IPS DF 6.9 (cell line): Measurements from ENCODE around the gene DEGS2.
A peak's percentile ranks its signal among the peaks of the same experiment; 100 is the strongest.

ENCODE experiments used
- DNase-seq: peaks from one replicate; pipeline ENCODE4 v3.0.0-alpha.2; 2013; ENCODE audit warnings: low read depth, low spot score
- H3K27ac ChIP-seq: one replicate; pipeline ENCODE4 v1.5.1; 2013; ENCODE audit warnings: low read length, control low read depth
- H3K27me3 ChIP-seq: 2 replicates; pipeline ENCODE4 v1.6.1; 2013; ENCODE audit warnings: mild to moderate bottlenecking, low read length; ENCODE audit not compliant: control insufficient read depth, insufficient read depth
- H3K36me3 ChIP-seq: 2 replicates; pipeline ENCODE4 v1.6.1; 2013; ENCODE audit warnings: low read length; ENCODE audit not compliant: control insufficient read depth, insufficient read depth
- H3K4me1 ChIP-seq: 2 replicates; pipeline ENCODE4 v1.6.1; 2013; ENCODE audit warnings: low read length; ENCODE audit not compliant: control insufficient read depth, insufficient read depth
- H3K4me3 ChIP-seq: 2 replicates; pipeline ENCODE4 v1.5.1; 2013; ENCODE audit warnings: mild to moderate bottlenecking, low read length
- H3K9me3 ChIP-seq: 2 replicates; pipeline ENCODE4 v1.6.1; 2013; ENCODE audit warnings: low read length, inconsistent platforms; ENCODE audit not compliant: control insufficient read depth, insufficient read depth
- WGBS: extraction: QIAGEN DNeasy Blood & Tissue Kit; methylation state at CpG from one replicate; pipeline ENCODE4 v1.1.7; 2013; ENCODE audit warnings: mixed read lengths, missing lambda C conversion rate; ENCODE audit not compliant: insufficient read length, insufficient coverage; 5-methylcytosine and 5-hydroxymethylcytosine counted together

The DEGS2 gene

DNA sequence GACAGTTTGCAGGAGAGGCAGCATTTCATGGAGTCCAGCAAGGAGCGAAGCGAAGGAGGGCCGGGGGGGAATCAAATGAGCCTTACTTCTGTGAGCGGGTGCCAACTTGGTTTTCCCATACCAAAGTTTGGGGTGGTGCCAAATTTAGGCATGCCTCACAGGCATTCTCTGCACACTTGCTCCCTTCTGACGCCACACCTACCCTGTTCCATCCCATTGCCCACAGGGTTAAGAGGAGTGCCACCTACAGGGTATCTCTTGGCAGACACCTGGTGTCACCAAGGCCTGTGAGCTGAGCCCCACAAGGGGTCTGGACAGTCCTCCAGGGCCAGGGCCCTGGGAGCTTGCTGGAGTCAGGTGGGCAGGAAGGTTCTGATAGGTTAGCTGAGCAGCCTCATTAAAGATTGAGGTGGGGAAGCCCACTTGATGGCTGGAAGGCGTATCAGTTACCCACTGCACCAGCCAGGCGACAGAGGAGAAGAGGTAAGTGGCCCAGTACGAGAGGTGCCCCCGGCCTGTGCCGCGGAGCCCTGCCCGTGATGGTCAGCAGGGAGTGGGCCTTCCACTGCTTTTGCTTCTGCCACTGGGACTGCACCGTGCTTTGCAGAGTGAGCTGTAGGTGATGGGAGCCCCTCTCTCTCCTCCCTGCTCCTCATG, 45.2 kb downstream of the DEGS2 start:
- H3K4me1 ChIP-seq, result no peaks in the 10 kb centered on the region
- no peak for DNase-seq
- H3K4me3 ChIP-seq, result no peak overlapping the region
- no peaks in the 10 kb centered on the region for H3K9me3 ChIP-seq
- H3K27ac ChIP-seq, result no peak overlapping the region
- no peaks in the 10 kb centered on the region for H3K36me3 ChIP-seq
- no CpG with 5 or more reads among the region's 13 CpGs for WGBS
- H3K27me3 ChIP-seq, result no peaks in the 10 kb centered on the region

DNA sequence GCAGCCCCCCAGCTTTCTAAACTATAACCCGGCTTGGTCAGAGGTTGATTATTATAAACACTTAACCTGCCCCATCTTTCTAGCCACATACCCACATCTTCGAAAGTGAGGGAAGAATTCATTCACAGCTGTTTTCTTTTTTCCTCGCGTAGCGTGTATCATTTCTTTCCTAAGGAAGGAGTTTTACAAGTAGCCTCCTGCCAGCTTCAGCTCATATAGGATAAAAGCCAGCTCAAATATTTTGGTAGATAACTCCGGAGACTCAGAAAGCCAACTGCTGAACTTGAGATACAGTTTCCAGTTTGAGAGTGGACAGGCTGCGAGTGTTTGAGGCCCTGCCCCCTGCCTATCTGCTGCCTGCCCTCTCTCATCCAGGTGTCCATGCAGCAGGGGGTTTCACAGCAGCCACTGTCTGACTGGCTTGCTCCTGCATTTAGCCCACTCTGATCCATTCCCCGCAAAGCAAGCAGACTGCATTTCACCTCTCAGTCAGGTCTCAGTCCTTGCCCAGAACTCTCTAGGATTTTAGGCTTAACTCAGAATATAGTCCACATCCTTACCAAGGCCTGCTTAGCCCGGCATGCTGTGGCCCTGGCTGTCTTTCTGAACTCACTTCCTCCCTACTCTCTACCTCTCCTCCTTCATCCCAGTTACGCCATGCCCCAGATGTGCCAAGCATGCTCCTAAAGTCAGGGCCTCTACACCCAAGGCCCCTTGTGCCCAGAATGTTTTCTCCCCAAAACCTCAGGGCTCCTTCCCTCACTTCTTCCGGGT, 47.3 kb downstream of the DEGS2 start:
- Histone ChIP-seq H3K36me3 (no peaks in the 10 kb centered on the region), H3K9me3 (no peaks in the 10 kb centered on the region)
- no CpG with 5 or more reads among the region's 11 CpGs for WGBS

DNA sequence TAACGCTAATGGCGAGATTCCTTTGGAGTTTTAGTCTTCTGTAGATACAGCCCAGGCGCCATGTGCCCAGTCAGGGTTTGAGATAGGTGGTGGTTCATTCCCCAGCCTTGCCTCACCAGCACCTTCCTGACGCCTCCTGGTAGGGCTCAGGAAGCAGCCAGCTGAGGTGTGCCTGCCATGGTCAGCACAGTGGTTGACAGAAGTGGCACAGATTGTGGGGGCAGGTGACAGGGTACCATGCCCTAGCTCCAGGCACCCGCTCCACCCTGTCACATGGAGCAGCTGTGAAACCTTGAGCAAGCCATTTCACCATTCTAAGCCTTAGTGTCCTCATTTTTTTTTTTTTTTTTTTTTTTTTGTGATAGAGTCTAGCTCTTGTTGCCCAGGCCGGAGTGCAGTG, 48.6 kb downstream of the DEGS2 start:
- DNase-seq, result no peak
- Histone ChIP-seq H3K4me1 (no peaks in the 10 kb centered on the region), H3K27me3 (no peaks in the 10 kb centered on the region), H3K27ac (no peak overlapping the region), H3K36me3 (no peaks in the 10 kb centered on the region), H3K4me3 (no peak overlapping the region), H3K9me3 (no peaks in the 10 kb centered on the region)
- no CpG with 5 or more reads among the region's 6 CpGs for WGBS

More for the DNA sequence above, 47.3 kb downstream of the DEGS2 start:
- no peak for DNase-seq
- Histone ChIP-seq H3K4me1 (no peaks in the 10 kb centered on the region), H3K4me3 (no peak overlapping the region), H3K27ac (no peak overlapping the region), H3K27me3 (no peaks in the 10 kb centered on the region)

DNA sequence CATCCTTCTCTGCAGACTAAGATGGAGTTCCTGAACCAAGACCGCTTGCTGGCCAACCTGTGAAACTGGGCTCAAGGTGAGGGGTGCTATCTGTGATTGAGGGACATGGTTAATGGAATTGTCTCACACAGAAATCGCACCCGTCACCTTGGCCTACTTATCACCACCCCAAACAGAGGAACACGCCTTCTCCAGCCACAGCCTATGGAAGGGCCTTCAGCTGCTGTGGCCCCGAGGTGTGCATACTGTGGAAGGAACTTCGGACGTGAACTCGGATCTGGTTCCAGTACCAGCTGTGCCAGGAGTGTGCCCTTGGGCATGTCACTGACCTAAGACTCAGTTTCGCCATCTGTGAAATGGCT, 49.9 kb downstream of the DEGS2 start:
- no CpG with 5 or more reads among the region's 9 CpGs for WGBS
- no peaks in the 10 kb centered on the region for H3K9me3 ChIP-seq
- no peak overlapping the region for H3K27ac ChIP-seq
- H3K4me1 ChIP-seq, result no peaks in the 10 kb centered on the region
- no peaks in the 10 kb centered on the region for H3K36me3 ChIP-seq
- no peak overlapping the region for H3K4me3 ChIP-seq
- no peak for DNase-seq
- no peaks in the 10 kb centered on the region for H3K27me3 ChIP-seq

DNA sequence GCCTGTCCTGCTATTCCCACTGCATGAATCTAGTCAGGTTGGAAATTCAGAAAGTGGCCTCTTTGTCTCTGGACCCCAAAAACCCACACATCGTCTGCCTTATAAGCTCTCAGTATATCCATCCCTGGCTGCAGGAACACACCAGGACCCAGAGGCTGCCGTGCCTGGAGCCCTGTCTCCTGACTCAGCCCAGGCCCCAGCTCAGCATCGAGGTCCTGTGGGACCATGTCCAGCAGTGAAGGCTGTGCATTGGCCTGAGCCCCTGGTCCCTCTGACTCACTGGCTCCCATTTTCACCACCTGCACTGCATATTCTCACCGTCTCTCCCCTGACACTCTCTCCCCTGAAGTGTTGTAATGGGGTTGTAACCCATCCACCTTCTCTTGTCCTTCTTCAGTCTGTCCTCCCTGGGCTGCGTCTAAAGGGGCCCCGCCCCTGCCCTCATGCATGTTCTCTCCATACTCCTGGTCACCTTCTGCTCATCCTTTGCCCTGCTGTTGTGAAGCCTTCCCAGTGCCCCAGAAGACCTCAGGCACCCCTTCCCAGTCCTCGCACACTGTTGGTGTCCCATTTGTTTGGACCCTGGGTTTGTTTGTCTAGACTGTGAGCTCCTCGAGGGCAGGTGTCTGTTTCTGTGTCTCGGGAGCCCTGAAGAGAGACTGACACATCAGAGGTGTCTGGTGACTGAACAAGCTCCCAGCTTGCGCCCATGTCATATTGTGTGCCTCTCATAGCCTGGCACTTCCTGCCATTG, 50.4 kb downstream of the DEGS2 start:
- Histone ChIP-seq H3K4me1 (no peaks in the 10 kb centered on the region), H3K27ac (no peak overlapping the region), H3K4me3 (no peak overlapping the region), H3K9me3 (no peaks in the 10 kb centered on the region), H3K27me3 (no peaks in the 10 kb centered on the region), H3K36me3 (no peaks in the 10 kb centered on the region)
- no CpG with 5 or more reads among the region's 10 CpGs for whole genome bisulfite sequencing
- no peak for DNase-seq

DNA sequence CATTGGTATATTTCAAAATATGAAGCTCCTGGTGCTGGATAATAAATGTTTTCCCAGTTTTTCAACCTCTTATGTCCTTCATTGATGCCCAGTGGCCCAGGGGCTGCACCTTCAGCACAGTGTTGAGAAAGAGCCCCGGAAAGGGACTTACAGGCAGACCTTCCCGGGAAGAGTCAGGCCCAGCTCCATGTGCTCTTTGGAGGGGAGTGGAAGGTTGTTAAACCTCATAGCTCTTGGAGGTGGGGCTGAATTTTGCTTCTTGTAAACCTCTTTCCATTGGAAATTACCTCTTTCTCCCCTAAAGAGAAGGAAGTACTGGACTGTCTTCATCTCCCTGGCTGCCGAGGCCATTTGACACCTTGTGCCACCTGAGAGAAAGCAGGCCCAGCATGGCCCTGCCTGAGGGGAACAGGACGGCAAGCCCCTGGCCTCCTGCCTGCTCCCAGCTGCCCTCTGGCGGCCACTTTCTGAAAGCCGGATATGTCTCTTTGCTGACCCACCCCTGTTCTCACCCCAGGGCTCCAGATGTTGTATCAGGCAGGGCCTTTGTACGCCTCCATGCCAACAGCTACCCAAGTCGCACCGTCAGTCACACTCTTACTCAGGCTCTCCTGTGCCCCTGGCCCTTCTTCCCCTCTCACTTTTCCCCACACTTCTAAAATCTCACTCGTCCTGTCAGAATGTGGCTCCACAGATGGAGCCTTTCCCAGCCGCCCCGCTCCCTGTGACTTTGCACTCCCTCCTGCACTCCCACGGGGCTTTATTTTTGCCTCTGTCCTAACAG, 51.2 kb downstream of the DEGS2 start:
- no peaks in the 10 kb centered on the region for H3K27me3 ChIP-seq
- no peak overlapping the region for H3K27ac ChIP-seq
- H3K36me3 ChIP-seq, result no peaks in the 10 kb centered on the region
- DNase-seq, result peak; percentile 74
- H3K4me1 ChIP-seq, result no peaks in the 10 kb centered on the region
- H3K4me3 ChIP-seq, result no peak overlapping the region
- no CpG with 5 or more reads among the region's 13 CpGs for WGBS
- H3K9me3 ChIP-seq, result no peaks in the 10 kb centered on the region

DNA sequence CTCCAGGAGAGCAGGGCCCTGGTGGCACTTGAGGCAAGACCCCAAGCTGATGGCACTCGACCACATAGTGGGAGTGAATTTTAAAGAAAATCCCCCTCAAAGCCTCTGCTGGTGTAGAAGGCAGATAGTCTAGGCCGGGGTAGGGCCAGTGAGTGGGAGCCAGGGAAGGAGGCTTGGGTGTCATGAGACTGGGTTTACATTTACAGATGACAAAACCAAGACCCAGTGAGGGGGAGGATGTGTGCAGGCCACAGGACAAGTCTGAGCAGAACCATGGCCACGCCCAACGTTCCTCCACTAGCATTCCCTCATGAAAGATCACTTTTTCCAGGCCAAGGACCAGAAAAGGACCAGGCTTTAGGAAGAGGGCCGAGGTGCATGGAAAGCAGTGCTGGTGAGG, 52.2 kb downstream of the DEGS2 start:
- no peak overlapping the region for H3K4me3 ChIP-seq
- H3K27ac ChIP-seq, result no peak overlapping the region
- DNase-seq, result no peak
- no peaks in the 10 kb centered on the region for H3K36me3 ChIP-seq
- H3K4me1 ChIP-seq, result no peaks in the 10 kb centered on the region
- no peaks in the 10 kb centered on the region for H3K9me3 ChIP-seq
- WGBS, result no CpG with 5 or more reads among the region's 5 CpGs
- H3K27me3 ChIP-seq, result no peaks in the 10 kb centered on the region

DNA sequence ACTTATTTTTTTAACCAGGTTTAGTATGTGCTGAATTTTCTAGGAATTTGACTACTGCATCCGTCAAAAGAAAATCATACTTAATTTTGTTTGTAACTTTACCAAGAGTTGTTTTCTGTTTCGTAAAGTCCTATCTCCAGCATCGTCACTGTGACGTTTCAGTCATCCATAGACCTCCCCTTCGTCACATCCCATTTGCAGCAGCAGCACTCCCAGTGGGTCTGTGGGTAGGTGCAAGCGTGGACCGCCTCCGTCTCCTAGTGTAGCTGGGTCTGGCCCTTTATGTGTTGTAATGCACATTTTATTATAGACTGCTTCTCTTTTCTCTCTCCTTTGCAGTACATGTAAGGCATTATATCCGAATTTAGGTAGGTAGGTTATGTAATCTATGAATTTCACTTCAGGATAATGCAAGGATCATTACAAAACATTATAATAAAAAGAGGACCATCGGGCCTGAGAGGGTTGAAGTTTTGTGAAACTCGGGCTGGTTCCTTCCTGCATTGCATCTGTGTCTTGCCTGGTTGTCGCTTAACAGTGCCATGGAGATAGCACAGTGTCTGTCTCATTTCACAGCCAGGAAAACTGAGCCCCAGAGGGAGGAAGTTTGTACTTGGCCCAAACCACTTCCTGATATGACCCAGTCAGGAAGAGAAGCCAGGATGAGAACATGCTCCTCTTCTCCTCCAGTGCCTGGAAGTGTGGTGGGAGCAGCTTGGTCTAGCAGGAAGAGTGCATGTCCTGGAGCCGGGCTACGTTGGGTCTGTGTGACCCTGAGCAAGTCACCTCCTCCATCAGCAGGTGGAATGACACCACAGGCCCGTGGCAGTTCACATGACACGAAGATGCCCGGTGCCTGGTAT, 53.0 kb downstream of the DEGS2 start:
- no peak for DNase-seq
- H3K27me3 ChIP-seq, result no peaks in the 10 kb centered on the region
- H3K9me3 ChIP-seq, result no peaks in the 10 kb centered on the region
- no peak overlapping the region for H3K4me3 ChIP-seq
- no peak overlapping the region for H3K27ac ChIP-seq
- H3K4me1 ChIP-seq, result no peaks in the 10 kb centered on the region
- no peaks in the 10 kb centered on the region for H3K36me3 ChIP-seq
- no CpG with 5 or more reads among the region's 17 CpGs for WGBS

DNA sequence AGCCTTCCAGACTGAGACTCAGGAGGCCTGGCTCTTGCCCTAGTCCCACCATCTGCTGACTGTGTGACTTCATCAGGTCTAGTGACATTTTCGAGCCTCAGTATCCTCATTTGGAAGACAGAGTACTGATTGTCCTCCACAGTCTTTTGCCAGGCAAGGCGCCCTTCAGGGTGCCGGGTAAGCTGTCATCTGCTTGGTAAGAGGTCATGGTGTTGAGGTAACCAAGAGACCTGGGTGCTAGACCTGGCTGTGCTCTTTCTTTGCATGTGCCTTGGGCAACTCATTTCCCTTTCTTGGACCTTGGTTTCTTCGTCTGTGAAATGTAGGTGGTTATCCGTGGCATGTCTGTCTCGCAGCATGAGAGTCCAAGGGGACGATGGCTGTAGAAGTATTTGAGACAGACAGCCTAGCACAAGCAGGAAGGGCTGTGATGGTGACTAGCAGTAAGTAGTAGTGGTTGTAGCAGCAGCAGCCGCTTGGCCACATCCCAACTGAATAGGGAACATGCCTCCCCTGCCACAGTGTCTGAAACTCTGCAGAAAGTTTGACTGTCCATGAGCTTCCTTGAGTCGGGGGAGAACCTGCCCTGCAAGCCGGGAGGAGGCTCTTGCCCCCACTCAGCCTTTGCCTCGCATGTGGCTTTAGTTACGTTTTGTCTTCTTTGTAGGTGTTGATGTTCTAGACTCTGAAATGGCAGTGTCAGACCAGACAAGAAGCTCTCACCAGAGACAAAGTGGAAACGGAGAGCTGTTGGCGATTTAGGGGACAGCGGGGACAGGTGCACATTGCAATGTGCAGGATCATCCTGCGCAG, 53.9 kb downstream of the DEGS2 start:
- H3K27ac ChIP-seq, result no peak overlapping the region
- no peaks in the 10 kb centered on the region for H3K27me3 ChIP-seq
- no peaks in the 10 kb centered on the region for H3K36me3 ChIP-seq
- no peaks in the 10 kb centered on the region for H3K4me1 ChIP-seq
- DNase-seq, result no peak
- H3K4me3 ChIP-seq, result no peak overlapping the region
- no peaks in the 10 kb centered on the region for H3K9me3 ChIP-seq
- no CpG with 5 or more reads among the region's 16 CpGs for WGBS
